Peyer's patch (tissue), 4 donors: ENCODE measurements around the gene TMEM72. TPM values are rescaled to one million over a fixed set of nuclear protein-coding genes. Genes with fewer than 3 reads are reported as not detected.

Experiments
- DNase-seq, 3 donors: peaks; one replicate each; pipeline ENCODE4 v3.0.0-alpha.2; 2017 to 2019
- H3K27ac ChIP-seq, 4 donors: fragments of 200-600 bp; sonication (generic); one replicate each; pipeline ENCODE4 v1.5.1; 2016 to 2019
- H3K27me3 ChIP-seq, 2 donors: fragments of 200-600 bp; sonication (generic); one replicate each; pipeline ENCODE4 v1.5.1; 2019
- H3K36me3 ChIP-seq, 3 donors: fragments of 200-600 bp; sonication (generic); one replicate each; pipeline ENCODE4 v1.5.1; 2016 to 2019
- H3K4me1 ChIP-seq, 4 donors: fragments of 200-600 bp; sonication (generic); one replicate each; pipeline ENCODE4 v1.5.1; 2016 to 2019
- H3K4me3 ChIP-seq, 4 donors: fragments of 200-600 bp; sonication (generic); 1 replicate in 3 of 4; 2 replicates in 1 of 4; pipeline ENCODE4 v1.5.1; 2016 to 2019; ENCODE audit warnings: mild to moderate bottlenecking in 1 of 4
- H3K9me3 ChIP-seq, 4 donors: fragments of 200-600 bp; sonication (generic); one replicate each; pipeline ENCODE4 v1.5.1; 2016 to 2019; ENCODE audit warnings: mild to moderate bottlenecking in 1 of 4
- CTCF ChIP-seq, 6 experiments: fragments of 450-650 bp in 4 of 6; fragments of 200-600 bp in 2 of 6; sonication (generic) in 1 of 6; IDR thresholded peaks; one replicate each; pipeline ENCODE4 v1.5.1; 2017 to 2019; ENCODE audit warnings: antibody characterized with exemption in 6 of 6, mild to moderate bottlenecking in 3 of 6, moderate library complexity in 1 of 6
- POLR2A ChIP-seq, 2 donors: fragments of 450-650 bp; IDR thresholded peaks; one replicate each; pipeline ENCODE4 v1.5.1; 2017; ENCODE audit warnings: antibody characterized with exemption in 2 of 2, mild to moderate bottlenecking in 2 of 2, moderate library complexity in 2 of 2
- total RNA-seq, 4 donors: library from RNA; depleted of rRNA; stranded (reverse); fragments of >200 nt; gene quantifications; one replicate each; pipeline ENCODE4 v1.1.0, GENCODE V29; 2016

TMEM72 gene
- total RNA-seq, 4 donors from 2014 or later: 0.53 TPM; not detected in 3

GRCh38 chr10:44878706-44879530, 32.2 kb upstream of the TMEM72 start:
- H3K4me3 ChIP-seq: peak overlapping the region; percentile 19 to 47 (median 31)
- no peaks in the 10 kb centered on the region for H3K4me1 ChIP-seq
- peak overlapping the region in 3 of 4 donors; percentile 28 to 42 (median 31) for H3K27ac ChIP-seq
- no peaks in the 10 kb centered on the region for H3K27me3 ChIP-seq
- no peaks in the 10 kb centered on the region for H3K36me3 ChIP-seq
- DNase-seq: peak; percentile 44 to 92 (median 84)
- TF ChIP-seq POLR2A (IDR thresholded peaks at IDR 0.05) (no peak), CTCF (IDR thresholded peaks at IDR 0.05) (peak in 1 of 6 experiments; percentile 4)
- H3K9me3 ChIP-seq: no peaks in the 10 kb centered on the region

GRCh38 chr10:44879531-44879899, 31.6 kb upstream of the TMEM72 start:
- TF ChIP-seq POLR2A (IDR thresholded peaks at IDR 0.05) (no peak), CTCF (IDR thresholded peaks at IDR 0.05) (no peak)
- H3K4me3 ChIP-seq: peak overlapping the region in 3 of 4 donors; percentile 19 to 47 (median 35)

GRCh38 chr10:44880090-44880715, 30.9 kb upstream of the TMEM72 start:
- TF ChIP-seq POLR2A (IDR thresholded peaks at IDR 0.05) (no peak), CTCF (IDR thresholded peaks at IDR 0.05) (no peak)
- no peaks in the 10 kb centered on the region for H3K36me3 ChIP-seq
- no peak overlapping the region for H3K4me3 ChIP-seq
- DNase-seq: no peak
- H3K4me1 ChIP-seq: no peaks in the 10 kb centered on the region
- H3K27me3 ChIP-seq: no peaks in the 10 kb centered on the region
- H3K27ac ChIP-seq: no peak overlapping the region
- no peaks in the 10 kb centered on the region for H3K9me3 ChIP-seq

More at GRCh38 chr10:44879531-44879899, 31.6 kb upstream of the TMEM72 start:
- H3K27ac ChIP-seq: peak overlapping the region in 2 of 4 donors; percentile 28 to 42
- no peaks in the 10 kb centered on the region for H3K36me3 ChIP-seq
- H3K9me3 ChIP-seq: no peaks in the 10 kb centered on the region
- DNase-seq: no peak
- no peaks in the 10 kb centered on the region for H3K4me1 ChIP-seq
- no peaks in the 10 kb centered on the region for H3K27me3 ChIP-seq

- Histone ChIP-seq H3K27me3 (no peaks in the 10 kb centered on the region), H3K4me1 (no peaks in the 10 kb centered on the region), H3K9me3 (no peaks in the 10 kb centered on the region), H3K36me3 (no peaks in the 10 kb centered on the region), H3K27ac (no peak overlapping the region), H3K4me3 (no peak overlapping the region)
- no peak for DNase-seq
- TF ChIP-seq CTCF (IDR thresholded peaks at IDR 0.05) (no peak), POLR2A (IDR thresholded peaks at IDR 0.05) (no peak)
Observed at GRCh38 chr10:44881649-44882048, 29.5 kb upstream of the TMEM72 start.

GRCh38 chr10:44882166-44882720, 28.9 kb upstream of the TMEM72 start:
- Histone ChIP-seq H3K27me3 (no peaks in the 10 kb centered on the region), H3K4me3 (no peak overlapping the region), H3K4me1 (no peaks in the 10 kb centered on the region), H3K36me3 (no peaks in the 10 kb centered on the region), H3K27ac (no peak overlapping the region), H3K9me3 (no peaks in the 10 kb centered on the region)
- TF ChIP-seq POLR2A (IDR thresholded peaks at IDR 0.05) (no peak), CTCF (IDR thresholded peaks at IDR 0.05) (no peak)
- DNase-seq: no peak
